ENCODE data around the gene ZIC1.

The ZIC1 gene

DNA sequence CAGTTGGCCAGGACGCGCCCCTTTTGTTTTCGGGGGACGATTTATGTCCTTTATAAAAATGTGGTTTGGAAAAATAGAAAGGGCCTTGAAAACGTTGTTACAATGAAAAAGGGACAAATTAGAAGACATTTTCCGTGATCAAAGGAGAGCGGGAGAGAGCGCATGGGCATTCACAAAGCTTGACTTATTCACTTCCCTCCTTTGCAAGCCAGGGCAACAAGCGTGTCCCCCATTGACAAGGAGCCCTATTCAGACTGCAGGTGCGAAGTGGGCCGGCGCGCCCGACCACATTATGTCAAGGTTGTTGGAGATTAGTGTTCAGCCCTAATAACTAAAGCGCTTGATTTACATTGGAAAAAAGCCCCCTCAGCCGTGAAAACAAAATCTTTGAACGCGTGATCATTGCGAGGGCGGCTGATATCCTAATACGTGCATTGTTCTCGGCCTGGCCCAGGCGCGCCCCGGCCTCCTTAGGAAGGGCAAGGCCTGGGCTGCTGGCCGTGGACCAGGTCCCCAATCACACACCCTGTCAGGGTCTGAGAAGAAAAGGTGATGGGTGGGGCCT, 28.7 kb upstream of the ZIC1 start:
- DNase-seq (ENCODE audit: low read depth), result no peak

DNA sequence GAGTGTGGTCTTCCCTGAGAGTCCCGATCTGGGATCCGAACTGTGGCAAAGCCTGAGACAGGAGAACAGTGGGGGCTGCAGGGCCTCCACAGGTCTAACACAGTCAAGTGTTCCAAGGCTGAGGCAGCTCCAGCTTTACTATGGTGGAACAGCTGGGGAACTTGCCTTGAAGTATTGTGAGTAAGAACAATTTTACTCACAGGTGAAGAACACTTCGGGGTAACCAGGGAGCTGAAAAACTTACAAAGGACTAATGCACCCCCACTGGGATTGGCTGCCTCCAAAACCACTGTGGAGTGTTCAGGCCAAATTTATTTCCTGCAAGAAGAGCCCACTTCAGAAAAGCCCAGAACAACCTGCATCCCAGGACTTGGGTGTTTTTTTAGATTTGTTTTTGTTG, 28.2 kb upstream of the ZIC1 start:
- DNase-seq (ENCODE audit: low read depth), result no peak

DNA sequence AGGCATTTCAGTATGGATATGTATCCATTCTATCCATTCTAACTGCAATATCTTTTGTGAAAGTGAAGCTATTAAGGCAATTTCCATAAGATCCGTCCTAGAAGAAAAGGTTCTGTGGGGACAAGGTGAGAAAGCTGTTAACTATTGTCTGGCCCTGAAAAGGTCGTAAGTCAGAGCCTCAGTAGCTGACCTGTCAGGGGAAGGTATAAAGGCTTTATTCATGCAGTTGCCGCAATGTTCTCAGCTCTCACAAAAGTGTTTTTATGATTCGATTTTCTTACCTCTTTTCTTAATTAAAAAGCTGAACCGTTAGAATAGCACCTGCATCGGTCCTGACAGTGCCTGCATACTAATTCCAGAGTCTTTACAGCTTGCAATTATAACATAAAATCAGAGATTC, 27.6 kb upstream of the ZIC1 start:
- DNase-seq (ENCODE audit: low read depth), result no peak

DNA sequence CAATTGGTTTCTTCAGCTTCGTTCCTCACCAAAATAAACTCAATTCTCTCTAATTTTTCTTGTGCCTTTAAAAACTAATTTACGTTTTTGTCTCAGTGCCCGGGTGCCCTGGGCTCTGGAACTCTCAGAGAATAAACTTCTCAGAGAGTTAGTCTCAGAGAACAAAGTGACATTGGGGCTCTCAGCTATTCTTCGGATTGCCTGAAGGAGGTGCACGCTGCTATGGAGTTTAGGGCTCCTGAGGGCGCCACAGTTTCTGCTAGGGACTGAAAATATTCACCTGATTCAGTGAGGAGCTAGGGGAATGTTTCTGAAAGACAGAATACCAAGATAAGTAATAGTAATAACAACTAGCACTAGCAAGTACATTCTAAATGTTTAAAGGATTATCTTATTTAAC, 25.5 kb upstream of the ZIC1 start:
- DNase-seq (ENCODE audit: low read depth), result no peak

DNA sequence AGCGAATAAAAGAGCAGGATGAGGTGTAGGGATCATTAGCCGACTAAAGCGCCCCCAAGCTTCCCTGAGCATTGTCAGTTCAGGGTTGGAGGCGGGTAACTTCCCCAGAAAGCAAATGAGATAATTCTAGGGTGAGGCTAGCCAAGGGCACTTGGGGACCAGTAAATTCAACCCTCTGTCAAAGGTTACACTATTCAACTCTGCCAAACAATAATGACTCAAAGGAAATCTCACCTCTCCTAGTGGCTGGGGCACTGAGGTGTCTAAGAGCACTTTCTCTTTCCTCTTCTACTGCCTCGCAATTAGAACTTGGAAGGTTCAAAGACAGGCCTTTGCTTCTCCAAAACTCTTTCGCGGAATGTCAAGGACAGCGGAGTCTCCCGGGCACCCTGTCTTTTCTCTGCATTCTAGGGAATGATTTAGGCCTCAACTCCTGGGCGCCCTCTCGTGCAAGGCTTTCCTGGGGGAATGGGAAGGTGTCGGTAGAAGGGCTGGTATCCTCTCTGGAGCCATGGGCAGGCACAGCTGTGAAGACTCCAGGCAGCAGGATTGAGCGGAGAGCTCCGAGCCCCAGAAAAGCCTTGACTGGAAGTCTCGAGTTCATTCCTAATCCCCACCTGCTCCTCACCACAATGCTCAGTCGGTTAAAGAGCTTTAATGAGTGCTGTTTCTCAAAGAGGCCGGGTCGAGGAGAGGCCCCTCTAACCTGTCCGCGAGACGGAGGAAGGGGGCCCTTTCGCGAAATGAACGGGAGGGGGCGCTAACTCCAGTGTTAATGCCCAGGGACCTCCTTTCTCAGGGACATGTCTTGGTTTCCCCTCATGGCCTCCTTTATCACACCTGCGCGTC, 24.7 kb upstream of the ZIC1 start:
- no peak for DNase-seq (ENCODE audit: low read depth)

DNA sequence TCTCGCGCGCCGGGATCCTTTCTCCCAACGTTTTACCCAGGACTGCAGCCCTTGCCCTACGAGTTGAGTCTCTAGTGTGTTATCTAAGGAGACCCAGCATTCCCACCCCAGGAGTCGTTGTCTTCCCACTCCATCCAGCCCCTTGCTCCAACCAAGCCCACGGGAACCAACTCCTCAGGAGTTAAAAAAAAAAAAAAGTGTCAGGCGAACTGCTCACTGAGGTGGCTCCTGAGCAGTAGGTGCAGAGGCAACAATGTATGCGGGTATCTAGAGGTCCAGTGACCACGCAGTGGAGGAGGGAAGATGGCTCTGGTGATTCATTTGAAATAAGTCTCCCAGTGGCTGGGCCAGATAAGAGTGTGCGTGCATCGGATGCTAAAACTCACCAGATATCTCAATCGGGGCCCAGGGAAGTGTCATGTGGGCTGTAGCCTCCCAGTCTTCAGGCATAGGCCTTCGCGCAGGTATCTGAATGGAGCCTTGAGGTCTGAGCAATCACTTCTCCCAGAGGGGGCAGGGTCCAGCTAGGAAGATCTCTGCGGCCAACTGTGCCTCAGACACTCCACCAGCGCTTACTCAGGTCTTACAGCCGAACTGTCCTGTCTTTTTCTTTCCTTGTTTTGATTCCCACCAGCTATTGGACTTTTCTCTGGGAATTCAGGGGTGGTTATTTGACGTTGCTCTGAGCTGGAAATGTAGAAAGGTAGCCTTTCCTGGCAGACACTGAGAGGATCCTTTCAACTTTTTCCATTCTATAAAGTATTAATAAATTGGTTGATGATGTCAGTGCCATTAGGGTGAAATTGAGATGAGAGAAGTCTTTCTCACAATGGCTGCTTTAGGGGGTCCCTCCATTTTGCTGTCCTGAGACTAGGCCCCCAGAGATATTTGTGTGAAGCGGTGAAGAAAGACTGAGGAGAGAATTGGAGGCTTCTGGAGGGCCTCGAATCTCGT, 23.8 kb upstream of the ZIC1 start:
- DNase-seq (ENCODE audit: low read depth), result no peak

DNA sequence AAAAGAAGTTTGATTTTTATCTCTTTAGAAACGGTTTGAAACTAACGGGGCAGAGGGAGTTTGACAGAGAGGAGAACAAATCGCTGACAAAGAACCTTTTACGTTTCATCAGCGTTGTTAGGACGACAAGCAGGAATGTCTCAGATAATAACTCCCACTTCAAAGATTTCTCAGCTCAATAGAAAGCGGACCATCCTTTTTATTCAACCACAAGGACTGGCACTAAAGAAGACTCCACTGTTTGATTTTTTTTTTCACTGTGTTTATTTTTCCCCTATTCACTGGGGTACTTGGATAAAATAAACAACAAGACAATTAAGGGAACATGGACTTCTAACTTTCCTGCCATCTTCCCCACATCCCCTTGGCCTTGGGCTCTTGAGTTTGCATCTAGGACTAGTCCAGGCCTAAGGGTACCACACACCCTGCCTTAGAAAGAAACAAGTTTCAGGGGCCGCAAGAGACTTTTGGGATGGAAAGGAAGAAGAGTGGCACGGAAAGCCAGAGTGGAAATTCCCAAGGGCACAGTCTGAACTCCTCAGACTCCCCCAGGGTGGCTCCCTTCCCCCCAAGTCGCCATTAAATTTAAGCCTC, 21.8 kb upstream of the ZIC1 start:
- DNase-seq (ENCODE audit: low read depth), result no peak

DNA sequence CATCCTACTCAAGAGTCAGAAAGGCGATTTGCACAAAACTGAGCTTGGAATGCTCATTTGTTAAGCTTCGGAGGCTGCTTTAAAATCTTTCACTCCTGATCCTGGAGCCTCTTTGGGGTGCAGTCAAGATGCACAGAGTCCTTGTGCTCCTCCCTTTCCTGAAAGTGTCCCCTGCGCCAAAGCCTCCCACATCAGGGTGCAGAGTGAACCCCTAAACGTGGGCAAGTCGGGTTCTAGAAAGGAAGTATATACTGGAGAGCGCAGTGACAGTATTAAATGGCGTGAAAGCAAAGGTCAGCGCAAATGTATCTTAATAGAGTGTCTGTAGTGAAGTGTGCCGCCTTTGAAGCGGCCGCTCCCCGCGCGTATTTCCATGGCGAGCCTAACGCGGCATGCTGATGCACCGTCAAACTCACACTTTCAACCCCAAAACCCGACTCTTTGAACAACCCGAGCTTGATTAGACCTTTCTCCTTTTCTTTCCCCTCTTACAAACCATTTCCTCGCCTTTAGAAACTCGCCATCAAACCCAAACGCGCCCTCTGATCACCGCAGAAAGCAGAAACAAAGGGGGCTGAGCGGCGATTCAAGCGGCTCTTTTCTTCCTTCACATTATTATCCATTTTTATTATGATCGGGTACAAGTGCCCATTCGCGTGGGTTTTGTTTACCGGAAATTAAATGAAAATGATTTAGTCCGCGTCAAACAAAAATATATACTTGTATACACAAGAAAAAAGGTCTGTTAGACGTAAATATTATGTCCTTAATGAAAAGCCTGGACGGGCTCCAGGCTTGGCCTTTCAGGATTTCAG, 21.1 kb upstream of the ZIC1 start:
- no peak for DNase-seq (ENCODE audit: low read depth)

DNA sequence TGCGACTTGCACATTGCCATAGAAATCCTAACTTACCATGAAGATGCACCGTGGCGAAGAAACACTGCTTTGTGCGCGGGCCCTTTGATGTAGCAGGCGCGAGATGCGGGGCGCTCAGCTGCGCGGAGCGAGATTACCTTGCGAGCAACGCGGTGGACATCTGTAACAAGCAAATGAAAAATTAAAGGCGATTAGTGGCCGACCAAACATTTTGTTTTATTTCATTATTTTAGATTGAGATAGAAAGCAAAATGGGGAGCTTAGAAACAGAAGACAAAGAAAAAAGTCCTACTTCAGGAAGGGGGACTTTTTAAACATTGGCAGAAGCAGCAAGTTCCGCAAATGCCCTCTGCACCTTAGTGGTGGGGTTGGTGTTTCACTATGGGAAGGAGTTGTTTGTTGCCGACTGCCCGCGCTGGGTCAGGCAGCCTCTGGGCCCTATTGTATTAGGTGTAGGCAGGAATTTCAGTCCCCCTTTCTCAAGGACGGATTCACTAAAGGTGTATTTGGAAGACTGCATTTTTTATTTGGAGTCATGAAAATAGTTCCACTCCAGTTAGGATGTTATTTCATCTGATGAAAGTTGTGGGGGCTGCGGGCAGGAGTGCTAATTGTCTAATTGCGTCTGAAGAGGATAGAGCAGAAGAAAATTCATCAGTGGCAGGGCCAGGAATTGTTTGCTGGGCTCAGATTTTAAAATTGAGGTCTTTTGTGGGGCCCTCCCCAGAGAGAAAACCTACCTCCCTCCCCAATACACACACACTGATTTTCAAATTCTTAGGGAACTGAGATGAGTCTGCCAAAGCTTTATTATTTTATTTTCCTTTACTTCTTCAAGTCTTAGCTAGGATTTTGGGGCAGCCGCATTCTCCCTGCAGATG, 20.2 kb upstream of the ZIC1 start:
- DNase-seq (ENCODE audit: low read depth), result no peak

DNA sequence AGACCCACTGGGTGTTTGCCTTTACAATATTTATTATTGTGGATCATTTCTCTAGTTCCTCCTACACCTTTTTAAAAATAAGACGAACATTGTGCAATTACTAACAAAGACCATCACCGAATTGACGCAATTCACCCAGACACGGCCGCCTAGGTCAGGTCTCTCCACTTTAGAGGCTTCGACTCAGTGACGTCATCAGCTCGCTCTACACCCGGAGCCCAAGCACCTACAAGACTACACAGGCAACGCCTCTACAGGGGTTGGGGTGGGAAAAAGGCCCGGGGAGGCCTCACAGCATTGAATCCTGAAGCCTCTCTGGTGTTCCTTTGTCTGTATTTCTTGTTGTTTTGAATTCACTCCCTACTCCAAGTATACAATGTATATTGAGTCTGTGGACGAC, 19.4 kb upstream of the ZIC1 start:
- DNase-seq (ENCODE audit: low read depth), result no peak

DNA sequence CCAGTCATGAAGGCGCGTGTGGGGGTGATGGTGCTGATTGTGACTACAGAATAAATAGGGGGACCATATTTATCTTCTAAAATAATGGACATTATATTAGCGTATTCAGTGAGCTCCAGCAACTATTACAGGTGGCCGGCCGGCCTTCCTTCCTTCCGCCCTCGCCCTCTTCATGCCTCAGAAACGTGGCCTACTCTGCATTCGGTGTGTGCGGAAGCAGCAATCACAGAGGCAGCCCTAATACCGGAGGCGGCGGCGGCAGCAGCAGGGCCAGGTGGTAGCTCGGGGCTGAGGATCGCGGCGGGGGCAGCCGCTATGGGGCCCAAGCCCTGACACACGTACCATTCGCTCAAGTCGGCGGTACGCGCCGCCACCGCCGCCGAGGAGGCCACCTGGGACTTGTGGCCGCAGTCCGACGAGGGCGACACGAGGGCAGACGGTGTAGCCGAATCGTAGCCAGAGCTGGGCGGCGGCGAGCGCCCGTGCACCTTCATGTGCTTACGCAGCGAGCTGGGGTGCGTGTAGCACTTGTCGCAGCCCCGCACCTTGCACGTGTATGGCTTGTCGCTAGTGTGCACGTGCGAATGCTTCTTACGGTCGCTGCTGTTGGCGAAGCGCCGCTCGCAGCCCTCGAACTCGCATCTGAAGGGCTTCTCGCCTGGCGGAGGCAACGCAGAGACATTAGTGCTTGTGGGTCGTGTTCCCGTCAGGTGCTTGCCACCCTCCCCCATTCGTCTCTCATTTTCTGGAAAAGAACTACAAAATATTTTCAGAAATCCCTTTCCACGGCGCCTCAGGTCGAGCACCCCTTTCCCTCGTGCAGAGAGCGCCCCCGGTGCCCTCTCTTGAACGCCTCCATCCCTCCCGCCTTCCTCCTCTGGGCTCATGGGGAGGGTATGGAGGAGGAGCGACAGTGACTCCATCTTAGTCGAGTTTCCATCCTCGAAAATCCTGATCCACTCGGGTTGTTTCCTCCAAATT, 18.3 kb upstream of the ZIC1 start:
- DNase-seq (ENCODE audit: low read depth), result no peak

DNA sequence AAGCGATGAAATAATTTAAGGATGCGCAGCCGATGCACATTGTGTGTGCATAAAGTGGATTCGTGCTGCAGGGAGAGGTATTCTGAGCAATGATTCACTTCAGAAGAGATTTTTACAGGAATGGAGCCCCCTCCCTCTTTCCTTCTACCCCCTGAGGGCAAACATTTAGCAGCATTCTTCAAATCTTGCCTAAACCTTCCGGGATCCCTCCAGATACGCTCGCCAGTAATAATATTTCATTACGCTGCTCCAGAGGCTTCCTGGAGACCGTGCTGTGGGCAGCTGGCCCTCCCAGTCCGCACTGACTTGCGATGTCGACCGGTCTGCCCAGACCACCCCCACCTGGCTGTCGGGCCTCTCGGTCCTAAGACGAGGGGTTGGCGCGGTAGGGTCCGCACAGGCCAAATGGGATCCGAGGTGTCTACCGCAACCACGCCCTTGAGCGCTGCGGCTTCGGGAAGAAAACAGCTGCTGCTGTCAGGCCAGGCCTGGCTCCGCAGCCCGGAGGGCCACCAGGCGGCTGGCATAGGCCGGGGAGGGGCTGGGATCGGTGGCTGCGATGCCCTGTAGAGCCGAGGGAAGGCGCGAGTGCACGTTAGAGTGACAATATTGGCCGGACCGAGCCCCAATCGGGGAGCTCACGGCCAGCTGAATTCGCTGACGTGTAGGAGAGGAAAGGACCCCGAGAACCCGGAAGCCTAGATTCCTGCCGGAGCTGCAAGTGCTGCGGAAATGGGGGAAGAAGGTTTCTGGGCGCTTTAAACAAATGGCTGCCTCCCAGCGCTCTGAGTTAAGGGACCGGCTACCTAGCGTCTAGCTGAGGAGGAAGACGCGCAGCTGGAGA, 17.2 kb upstream of the ZIC1 start:
- DNase-seq (ENCODE audit: low read depth), result no peak

DNA sequence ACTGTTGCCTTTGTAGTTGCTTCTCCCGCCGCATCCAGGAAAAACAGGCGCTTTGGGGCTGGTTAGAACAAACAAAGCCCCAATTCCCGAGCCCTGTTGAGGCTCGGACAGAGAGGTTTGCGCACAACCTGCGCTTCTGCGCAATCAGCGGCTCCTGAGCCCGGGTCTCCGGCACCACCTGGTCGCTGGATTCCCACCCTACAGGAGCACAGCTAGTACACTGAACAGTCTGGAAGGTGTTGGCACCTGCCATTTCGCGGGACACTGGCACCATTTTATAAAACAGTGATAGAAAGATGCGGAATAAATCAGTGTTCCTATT, 16.6 kb upstream of the ZIC1 start:
- no peak for DNase-seq (ENCODE audit: low read depth)

DNA sequence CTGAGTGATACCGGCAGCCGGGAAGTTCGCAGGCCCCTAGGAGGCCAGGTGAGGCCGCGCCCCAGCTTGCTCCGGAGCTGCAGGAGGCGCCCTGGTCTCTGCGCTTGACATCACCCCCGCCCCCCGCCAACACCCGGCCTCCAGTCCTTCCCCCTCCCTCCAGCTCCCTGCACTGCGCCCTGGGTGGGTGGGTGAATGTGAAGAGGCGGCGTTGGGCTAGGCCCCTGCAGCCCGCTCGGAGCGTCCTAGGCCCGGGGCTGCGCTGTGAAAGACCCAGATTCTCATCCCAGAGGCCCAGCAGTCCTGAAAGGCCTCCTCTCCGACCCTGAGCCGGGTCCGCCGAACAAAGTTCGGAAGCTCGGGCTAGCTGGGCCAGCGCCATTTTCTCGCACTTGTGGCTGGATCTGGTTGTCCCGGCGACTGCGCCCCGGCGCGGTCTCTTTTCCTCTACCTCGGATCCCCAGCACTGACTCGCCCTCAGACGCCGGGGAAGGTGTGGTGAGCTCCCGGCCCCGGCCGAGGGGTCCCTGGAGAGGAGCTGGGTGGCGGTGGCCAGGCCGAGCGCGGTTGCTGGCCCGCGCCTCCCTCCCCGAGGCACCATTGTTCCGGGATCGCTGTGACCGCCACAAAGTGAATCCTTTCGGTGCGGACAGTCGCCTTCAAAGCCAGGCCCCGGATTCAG, 15.8 kb upstream of the ZIC1 start:
- DNase-seq (ENCODE audit: low read depth), result no peak

DNA sequence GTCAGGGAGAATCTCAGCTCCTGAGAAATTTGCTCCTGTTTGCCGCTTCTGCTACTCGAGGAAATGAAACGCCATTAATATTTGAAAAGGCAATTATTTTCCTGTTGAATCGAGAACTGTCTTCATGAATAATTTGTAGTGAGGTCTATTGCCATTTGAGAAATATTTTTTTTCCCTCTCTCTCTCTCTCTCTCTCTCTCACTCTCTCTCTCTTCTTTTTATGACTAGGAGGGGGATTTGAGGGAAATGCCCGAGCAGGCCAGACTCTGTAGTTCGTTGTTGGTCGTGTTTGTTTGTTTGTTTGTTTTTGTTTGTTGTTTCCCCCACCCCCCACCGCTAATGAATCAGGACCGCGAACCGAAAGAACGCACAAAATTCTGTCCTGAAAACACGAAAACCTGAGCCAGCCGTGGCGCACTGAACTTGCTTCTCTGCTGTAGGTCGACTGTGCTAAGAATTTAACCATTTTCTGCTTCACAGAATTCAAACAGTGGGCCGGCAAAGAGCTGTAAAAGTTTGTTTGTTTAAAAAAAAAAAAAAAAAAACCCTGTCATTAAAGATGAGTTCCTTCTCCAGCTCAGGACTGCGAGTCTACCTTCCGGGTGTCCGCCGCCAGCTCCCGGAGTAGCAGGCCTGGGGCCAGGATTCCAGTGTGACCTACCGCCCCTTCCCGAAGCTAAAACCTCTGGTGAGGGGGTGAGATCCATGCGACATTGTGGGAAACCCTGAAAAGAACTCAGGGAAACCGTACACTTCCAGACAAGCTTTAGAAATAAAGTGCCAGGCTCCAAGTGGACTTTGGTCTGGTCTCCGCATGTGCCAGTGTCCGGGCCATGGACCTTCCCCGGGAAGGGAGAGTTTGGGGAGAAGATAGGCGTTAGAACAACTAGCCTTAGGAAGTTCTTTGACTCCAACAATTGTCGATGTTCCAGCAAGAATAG, 15.0 kb upstream of the ZIC1 start:
- no peak for DNase-seq (ENCODE audit: low read depth)

DNA sequence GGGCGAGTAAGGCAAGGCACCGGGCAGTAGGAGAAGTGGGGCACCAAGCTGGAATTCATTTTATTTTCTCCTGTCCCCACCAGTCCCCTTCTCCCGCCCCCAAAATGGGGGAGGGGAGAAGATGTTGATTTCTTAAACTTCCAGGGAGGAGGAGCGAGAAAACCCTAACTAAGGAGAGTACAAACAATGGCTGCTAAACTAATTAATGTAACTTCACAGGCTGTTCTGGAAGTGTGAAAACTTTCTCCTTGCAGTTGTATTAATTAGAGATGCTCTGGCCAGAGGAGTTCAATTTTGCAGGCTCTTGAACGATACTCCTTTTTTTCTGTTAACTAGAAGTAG, 14.3 kb upstream of the ZIC1 start:
- DNase-seq (ENCODE audit: low read depth), result no peak

Measured in stimulated activated CD8-positive, alpha-beta memory T cell treated with anti-CD3 and anti-CD28 coated beads, Interleukin-4, amount 100 ng/mL, for 24 hours (primary cell).